ENCODE measurements around the gene CYP1A2.

DNA sequence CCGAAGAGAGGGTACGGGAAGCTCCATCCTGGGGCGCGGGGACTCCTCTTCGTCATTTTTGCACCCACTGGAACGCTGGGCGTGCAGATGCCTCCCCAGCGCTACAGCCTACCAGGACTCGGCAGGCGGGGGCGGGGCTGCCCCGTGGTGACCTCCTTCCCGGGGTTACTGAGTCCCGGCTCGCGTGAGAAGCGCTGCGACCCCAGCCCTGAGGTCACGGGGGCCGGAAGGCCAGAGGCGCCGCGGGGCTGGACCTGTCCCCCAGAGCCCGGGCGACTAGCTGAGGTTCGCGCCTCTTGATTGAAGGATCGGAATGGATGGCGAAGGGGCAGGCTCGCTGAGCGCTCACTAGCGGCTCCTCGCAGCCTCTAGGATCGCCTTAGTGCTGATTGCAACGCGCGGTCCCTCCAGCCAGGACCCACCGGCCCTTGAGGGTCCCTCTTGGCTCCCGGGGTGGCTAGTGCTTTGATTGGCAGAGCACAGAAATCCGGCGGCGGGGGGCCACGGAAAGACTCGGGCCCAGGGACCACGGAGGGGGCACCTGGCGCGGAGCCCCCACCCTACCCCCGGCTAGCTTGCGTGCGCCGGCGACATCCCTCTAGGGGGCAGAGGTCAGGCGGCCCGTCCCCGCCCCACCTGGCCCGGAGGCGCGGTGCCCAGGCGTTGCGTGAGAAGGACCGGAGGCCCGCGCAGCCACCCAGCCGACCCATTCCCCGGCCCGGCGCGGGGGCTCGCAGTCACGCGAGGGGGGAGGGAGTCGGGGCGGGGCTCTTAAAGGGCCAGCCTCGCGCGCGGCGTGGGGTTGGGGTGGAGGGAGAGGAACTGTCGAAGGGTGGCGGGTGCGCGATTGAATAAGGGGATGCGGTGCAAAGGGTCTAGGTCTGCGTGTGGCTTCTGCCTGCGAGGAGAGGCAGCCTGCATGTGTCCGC is 22.5 kb upstream of the CYP1A2 start:
- no peak for TF ChIP-seq EZH2 (IDR thresholded peaks at IDR 0.05; ENCODE audit: borderline replicate concordance, low read depth, low read length, severe bottlenecking)
- TF ChIP-seq, protein P1, sequence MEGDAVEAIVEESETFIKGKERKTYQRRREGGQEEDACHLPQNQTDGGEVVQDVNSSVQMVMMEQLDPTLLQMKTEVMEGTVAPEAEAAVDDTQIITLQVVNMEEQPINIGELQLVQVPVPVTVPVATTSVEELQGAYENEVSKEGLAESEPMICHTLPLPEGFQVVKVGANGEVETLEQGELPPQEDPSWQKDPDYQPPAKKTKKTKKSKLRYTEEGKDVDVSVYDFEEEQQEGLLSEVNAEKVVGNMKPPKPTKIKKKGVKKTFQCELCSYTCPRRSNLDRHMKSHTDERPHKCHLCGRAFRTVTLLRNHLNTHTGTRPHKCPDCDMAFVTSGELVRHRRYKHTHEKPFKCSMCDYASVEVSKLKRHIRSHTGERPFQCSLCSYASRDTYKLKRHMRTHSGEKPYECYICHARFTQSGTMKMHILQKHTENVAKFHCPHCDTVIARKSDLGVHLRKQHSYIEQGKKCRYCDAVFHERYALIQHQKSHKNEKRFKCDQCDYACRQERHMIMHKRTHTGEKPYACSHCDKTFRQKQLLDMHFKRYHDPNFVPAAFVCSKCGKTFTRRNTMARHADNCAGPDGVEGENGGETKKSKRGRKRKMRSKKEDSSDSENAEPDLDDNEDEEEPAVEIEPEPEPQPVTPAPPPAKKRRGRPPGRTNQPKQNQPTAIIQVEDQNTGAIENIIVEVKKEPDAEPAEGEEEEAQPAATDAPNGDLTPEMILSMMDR (IDR thresholded peaks at IDR 0.05; ENCODE audit: borderline replicate concordance, extremely low read depth, low read length, poor library complexity, severe bottlenecking): no peak

All from DND-41 (cell line).